OCI-LY3 (cell line): ENCODE data around the gene DHX36.

Experiments used
- H2AFZ ChIP-seq: fragments of 200-600, 300-600 bp; shearing (Covaris generic); 2 replicates; pipeline ENCODE4 v1.6.0; 2014; ENCODE audit warnings: antibody characterized with exemption, low read depth, low read length
- H3K27ac ChIP-seq: fragments of 200-600, 300-600 bp; sonication (generic); 2 replicates; pipeline ENCODE4 v1.5.1; 2014; ENCODE audit warnings: mild to moderate bottlenecking, low read length, moderate library complexity, mixed read lengths
- H3K27me3 ChIP-seq: fragments of 200-600, 300-600 bp; sonication (generic); 2 replicates; pipeline ENCODE4 v1.6.1; 2014; ENCODE audit warnings: low read depth, low read length, mixed read lengths
- H3K36me3 ChIP-seq: fragments of 200-600, 300-600 bp; sonication (generic); replicated peaks from 2 replicates; pipeline ENCODE3; 2014; ENCODE audit warnings: low read depth, low read length, mixed read lengths
- H3K4me1 ChIP-seq: fragments of 300-600, 200-600 bp; sonication (generic); 2 replicates; pipeline ENCODE4 v1.6.1; 2014; ENCODE audit warnings: low read length, mixed read lengths
- H3K4me2 ChIP-seq: fragments of 200-600, 300-600 bp; sonication (generic); 2 replicates; pipeline ENCODE4 v1.6.1; 2014; ENCODE audit warnings: low read length, mixed read lengths
- H3K4me3 ChIP-seq: fragments of 300-600, 200-600 bp; sonication (generic); 2 replicates; pipeline ENCODE4 v1.5.1; 2014; ENCODE audit warnings: antibody characterized with exemption, mild to moderate bottlenecking, low read length, moderate library complexity
- H3K79me2 ChIP-seq: fragments of 300-600, 200-600 bp; shearing (Covaris generic); 2 replicates; pipeline ENCODE4 v1.6.1; 2014; ENCODE audit warnings: mild to moderate bottlenecking, low read length, mixed read lengths
- H3K9ac ChIP-seq: fragments of 300-600, 200-600 bp; shearing (Covaris generic); 2 replicates; pipeline ENCODE4 v1.6.0; 2014; ENCODE audit warnings: mild to moderate bottlenecking, low read length, moderate library complexity
- H3K9me3 ChIP-seq: fragments of 200-600, 300-600 bp; shearing (Covaris generic); 2 replicates; pipeline ENCODE4 v1.6.1; 2014; ENCODE audit warnings: low read length, mixed read lengths; ENCODE audit not compliant: insufficient read depth
- H4K20me1 ChIP-seq: fragments of 200-600, 300-600 bp; sonication (generic); 2 replicates; pipeline ENCODE4 v1.6.1; 2016; ENCODE audit warnings: low read length, mixed read lengths; ENCODE audit not compliant: insufficient read depth
- CTCF ChIP-seq: fragments of 200-600, 300-600 bp; sonication (generic); IDR thresholded peaks from 2 replicates; pipeline ENCODE4 v1.5.1; 2014; ENCODE audit warnings: antibody characterized with exemption, low read length, low read depth
- EZH2phosphoT487 ChIP-seq: fragments of 200-600 bp; shearing (Covaris generic); IDR thresholded peaks from 2 replicates; pipeline ENCODE4 v1.6.1; 2018; ENCODE audit warnings: antibody characterized with exemption, mixed run types, low read depth

Gene DHX36

GRCh38 chr3:154228561-154229216 is 95.6 kb downstream of the DHX36 start:
- H3K27me3 ChIP-seq, result no peaks in the 10 kb centered on the region
- no peaks in the 10 kb centered on the region for H4K20me1 ChIP-seq
- H3K36me3 ChIP-seq, result no peaks in the 10 kb centered on the region
- TF ChIP-seq CTCF, result no peak
- TF ChIP-seq EZH2phosphoT487, result no peak
- no peak overlapping the region for H3K27ac ChIP-seq
- no peak overlapping the region for H3K4me3 ChIP-seq
- no peak overlapping the region for H2AFZ ChIP-seq
- H3K4me1 ChIP-seq, result no peaks in the 10 kb centered on the region
- H3K4me2 ChIP-seq, result no peak overlapping the region
- H3K9me3 ChIP-seq, result no peaks in the 10 kb centered on the region
- H3K9ac ChIP-seq, result no peak overlapping the region
- no peaks in the 10 kb centered on the region for H3K79me2 ChIP-seq

- Histone ChIP-seq H3K4me1 (no peaks in the 10 kb centered on the region), H3K27ac (no peak overlapping the region), H3K27me3 (no peaks in the 10 kb centered on the region), H4K20me1 (no peaks in the 10 kb centered on the region), H2AFZ (no peak overlapping the region), H3K4me2 (no peak overlapping the region), H3K36me3 (no peaks in the 10 kb centered on the region), H3K9ac (no peak overlapping the region), H3K79me2 (no peaks in the 10 kb centered on the region), H3K9me3 (no peaks in the 10 kb centered on the region), H3K4me3 (no peak overlapping the region)
- TF ChIP-seq CTCF, result no peak
- no peak for TF ChIP-seq EZH2phosphoT487
Measured at GRCh38 chr3:154227531-154227930, 96.8 kb downstream of the DHX36 start.

GRCh38 chr3:154225536-154225935 is 98.8 kb downstream of the DHX36 start:
- Histone ChIP-seq H3K27ac (no peak overlapping the region), H3K4me3 (no peak overlapping the region), H3K4me1 (no peaks in the 10 kb centered on the region), H3K9ac (no peak overlapping the region), H3K79me2 (no peaks in the 10 kb centered on the region), H2AFZ (no peak overlapping the region), H3K9me3 (no peaks in the 10 kb centered on the region), H4K20me1 (no peaks in the 10 kb centered on the region), H3K27me3 (no peaks in the 10 kb centered on the region), H3K36me3 (no peaks in the 10 kb centered on the region), H3K4me2 (no peak overlapping the region)
- TF ChIP-seq CTCF, result no peak
- no peak for TF ChIP-seq EZH2phosphoT487

GRCh38 chr3:154224866-154225265 is 99.4 kb downstream of the DHX36 start:
- H4K20me1 ChIP-seq, result no peaks in the 10 kb centered on the region
- no peaks in the 10 kb centered on the region for H3K4me1 ChIP-seq
- H2AFZ ChIP-seq, result no peak overlapping the region
- H3K27me3 ChIP-seq, result no peaks in the 10 kb centered on the region
- no peak overlapping the region for H3K27ac ChIP-seq
- H3K4me3 ChIP-seq, result no peak overlapping the region
- H3K9ac ChIP-seq, result no peak overlapping the region
- no peaks in the 10 kb centered on the region for H3K9me3 ChIP-seq
- TF ChIP-seq EZH2phosphoT487, result no peak
- TF ChIP-seq CTCF, result no peak
- H3K79me2 ChIP-seq, result no peaks in the 10 kb centered on the region
- no peak overlapping the region for H3K4me2 ChIP-seq
- H3K36me3 ChIP-seq, result no peaks in the 10 kb centered on the region
